GM19099 (cell line): ENCODE data around the gene CDC14B.

Source experiments
- POLR2A ChIP-seq: IDR thresholded peaks from 3 replicates; pipeline ENCODE4 v1.6.1; 2011; ENCODE audit warnings: low read depth; ENCODE audit not compliant: insufficient read length; ENCODE audit errors: extremely low read depth

The CDC14B gene

DNA sequence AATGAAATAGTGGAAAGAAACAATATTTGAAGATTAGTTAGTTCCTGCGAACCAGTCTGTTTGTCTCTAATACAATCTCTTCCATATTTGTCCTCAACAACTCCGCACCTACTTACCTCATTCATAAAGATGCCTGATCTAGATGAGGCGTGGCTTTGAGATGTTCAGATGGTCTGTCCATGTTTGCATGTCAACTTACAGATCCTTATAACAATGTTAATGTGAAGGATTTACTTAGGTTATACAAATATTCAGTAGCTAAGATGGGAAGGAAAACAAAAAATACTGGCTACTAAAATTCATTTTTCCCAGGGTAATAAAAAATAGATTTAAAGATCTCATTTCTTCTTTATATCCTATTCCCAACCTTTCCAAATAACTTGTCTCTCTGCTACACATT lies 8.3 kb downstream of the CDC14B start:
- no peak for TF ChIP-seq POLR2A

DNA sequence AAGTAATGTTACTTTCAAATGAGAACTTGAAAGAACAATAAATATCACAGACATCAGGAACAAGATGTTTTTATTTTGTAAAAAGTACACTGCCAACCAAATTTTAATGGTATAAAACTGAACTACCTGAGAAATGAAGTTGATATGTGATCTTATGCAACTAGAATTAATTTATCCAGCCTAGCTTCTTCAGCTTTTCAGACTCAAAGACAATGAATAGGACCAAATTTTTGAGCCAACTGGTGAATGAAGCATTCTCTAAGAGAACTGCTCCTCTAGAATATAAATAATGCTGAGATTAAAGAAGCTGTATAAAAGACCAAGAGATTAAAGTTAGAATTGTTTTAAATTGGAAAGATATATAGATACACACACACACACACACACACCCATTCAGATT lies 9.9 kb downstream of the CDC14B start:
- TF ChIP-seq POLR2A, result no peak

DNA sequence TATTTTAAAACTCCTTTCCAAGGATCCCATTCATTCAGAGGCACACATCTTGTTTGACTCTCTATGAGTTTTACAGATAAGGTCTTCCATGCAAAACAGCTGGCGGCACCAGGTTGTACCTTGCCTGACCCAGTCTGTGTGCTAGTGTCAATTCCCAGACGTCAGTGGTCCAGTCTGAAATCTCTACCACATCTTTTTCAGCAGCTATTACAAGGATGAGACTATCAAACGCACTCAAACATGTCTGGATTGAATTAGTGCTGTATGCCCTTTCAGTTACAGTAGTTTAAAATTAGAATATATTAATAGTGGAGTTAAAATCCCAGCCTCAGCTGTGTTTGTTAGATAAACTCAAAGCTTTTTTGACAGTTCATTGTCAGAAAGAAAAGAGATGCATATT lies 11.7 kb downstream of the CDC14B start:
- TF ChIP-seq POLR2A, result no peak

DNA sequence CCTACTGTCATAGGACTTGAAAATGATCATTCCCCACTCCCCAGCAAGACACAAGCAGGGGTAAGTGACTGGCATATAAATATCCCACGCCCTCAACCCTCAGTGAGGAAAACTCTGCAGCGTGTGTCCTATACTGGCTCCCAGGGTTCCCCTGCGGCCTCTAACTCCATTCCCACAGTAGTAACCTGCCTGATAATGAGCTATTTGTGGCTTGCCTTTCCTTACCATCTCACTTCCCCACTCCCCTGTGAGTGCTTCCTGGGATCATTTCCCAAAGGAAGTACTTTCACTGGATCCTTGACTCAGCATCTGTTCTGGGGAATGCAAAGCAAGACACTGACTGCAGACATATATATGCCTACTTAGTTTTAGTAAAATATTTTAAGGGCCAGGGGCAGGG lies 14.3 kb downstream of the CDC14B start:
- no peak for TF ChIP-seq POLR2A

DNA sequence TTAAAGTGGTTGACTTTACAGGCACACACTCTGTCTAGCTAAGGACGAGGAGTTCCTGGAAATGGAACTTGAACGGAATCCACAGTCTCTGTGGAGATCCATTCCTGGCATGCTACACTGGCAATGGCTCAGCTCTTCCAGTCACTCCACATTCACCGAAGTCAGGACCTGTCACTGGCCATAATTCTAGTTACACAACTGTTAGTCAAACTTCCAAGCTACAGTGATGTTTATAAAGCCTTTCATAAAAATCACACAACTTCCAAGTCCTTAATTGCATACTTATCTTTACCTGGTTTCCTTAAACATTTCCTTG lies 15.7 kb downstream of the CDC14B start:
- TF ChIP-seq POLR2A, result no peak

DNA sequence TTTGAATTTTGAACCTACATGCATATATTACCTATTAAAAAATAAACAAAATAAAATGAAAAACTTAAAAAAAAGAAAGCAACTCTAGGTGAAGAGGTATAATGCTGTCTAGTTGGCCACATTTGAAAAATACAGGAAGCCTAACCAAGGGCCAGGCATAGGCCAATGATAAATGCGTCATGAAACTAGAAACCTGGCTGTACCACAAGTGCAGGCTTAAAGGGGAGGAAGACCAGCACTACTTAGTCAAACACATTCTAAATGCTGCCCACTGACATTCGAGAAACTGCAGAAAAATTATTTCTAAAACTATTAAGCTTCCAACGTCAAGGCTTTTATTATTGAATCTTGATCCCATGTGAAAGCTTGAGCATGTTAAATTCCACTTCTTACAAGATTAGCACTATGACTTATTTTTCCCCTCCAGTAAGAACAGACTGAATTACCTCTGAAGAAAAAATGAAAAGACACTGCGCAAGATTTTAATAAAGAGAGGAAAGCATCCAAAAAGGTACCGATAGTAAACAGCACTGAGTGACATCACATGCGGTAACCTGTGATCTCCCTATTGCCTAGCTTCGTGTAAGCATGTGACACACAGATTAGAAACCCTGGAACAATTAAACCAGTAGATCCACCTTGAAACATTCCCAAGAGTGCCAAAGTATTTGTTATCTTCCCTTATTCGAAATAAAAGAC lies 16.2 kb downstream of the CDC14B start:
- no peak for TF ChIP-seq POLR2A

DNA sequence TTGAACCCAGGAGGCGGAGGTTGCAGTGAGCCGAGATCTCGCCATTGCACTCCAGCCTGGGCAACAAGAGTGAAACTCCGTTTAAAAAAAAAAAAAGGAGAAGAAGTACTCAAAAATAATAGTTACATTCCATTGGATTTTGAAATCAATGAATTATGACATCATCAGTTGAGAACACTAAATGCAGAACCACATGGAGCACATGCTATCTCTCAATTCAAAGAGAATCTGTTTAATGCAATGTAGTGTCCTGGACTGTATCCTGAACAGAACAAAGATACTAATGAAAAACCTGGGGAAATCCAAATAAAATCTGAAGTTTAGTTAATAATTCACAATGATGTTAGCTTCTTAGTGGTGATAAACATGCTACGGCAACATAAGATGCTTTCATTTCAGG lies 20.3 kb downstream of the CDC14B start:
- TF ChIP-seq POLR2A, result no peak

DNA sequence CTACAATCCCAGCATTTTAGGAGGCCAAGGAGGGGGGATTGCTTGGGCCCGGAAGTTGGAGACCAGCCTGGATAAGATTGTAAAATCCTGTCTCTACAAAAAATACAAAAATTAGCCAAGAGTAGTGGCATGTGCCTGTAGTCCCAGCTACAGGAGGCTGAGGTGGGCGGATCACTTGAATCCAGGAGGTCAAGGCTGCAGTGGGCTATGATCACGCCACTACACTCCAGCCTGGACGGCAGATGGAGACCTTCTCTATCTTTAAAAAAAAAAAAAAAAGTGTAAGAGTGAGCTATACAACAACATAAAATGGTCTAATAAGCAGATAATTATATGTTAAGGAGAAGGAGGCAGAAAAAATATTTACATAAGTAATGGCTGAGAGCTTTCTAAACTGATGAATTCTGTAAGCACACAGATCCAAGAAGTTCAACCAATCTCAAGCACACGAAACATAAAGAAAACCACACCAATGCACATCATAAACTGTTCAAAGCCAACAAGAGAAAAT lies 23.0 kb downstream of the CDC14B start:
- TF ChIP-seq POLR2A, result no peak

DNA sequence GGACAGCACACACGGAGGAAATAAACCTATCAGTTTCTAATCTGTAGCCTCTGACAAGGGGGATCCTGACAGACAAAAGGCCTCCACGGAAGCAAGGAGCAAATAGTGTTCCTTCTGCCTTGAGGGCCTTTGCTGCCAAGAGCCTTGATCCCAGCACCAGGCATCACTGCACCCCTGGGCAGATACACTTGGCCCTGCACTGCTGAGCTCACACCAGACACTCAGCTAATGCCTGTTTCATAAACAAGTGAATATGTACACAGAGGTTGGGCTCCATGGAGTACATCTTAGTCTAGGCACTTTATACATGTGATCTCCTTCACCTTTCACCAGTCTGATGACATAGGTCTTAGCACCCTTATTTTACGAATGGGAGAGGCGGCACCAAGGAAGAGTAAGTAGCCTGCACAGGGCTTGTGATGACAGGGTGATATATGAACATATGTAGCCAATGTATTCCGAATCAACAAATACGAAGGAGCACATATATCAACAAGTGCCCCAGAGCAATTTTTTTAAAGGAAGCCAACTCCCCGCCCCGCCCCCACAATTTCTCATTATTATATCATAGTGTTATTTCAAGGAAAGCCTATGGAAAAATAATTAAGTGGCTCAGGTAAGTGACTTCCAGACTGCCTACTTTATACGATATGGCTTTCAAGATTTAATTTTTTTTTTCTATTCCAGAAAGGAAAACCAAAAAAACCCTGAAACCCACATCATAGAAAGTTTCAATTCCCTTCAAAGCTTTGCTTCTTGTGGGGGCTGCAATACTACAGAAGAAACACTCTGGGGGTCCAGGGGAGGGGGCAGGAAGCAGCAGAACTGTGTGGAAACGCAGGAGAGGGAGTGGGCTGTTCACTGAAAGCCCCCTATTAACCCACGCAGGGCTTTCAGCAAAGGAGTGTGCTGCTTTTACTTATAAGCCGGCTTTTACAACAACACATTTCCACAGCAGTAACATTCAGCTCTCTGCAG lies 32.0 kb downstream of the CDC14B start:
- TF ChIP-seq POLR2A, result no peak

DNA sequence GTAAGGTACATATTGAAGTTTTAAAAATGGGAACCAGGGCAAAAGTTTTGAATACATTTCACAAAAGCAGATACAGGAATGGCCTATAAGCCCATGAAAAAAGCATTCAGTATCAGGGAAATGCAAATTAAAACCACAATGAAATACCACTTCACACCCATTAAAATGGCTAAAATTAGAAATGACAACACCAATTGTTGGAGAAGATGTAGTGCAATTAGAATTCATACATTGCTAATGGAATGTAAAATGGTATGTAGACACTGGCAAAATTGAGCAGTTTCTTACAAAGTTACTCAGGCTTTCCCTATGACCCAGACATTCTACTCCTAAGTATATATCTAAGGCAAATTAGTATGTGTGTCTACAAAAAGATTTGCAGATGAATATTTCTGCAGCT lies 34.2 kb downstream of the CDC14B start:
- TF ChIP-seq POLR2A, result no peak

DNA sequence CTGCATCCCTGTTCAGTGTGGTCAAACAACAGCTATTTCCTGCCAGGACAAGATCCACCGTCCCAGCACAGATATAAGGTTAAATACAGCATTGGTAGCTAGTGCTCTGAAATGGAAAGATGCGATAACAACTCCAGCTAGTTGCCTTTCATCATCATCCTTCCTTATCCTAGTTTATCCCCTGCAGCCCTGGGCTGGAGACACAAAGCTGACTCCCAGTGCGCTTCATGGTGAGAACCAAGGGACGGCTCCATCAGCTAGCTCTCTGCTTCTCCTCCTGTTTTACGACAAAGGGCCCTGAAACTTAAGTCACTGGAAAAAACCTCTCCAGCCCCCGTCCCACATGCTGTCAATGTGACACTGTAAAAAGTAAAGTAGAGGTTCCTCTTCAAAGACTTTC lies 37.9 kb downstream of the CDC14B start:
- TF ChIP-seq POLR2A, result no peak

DNA sequence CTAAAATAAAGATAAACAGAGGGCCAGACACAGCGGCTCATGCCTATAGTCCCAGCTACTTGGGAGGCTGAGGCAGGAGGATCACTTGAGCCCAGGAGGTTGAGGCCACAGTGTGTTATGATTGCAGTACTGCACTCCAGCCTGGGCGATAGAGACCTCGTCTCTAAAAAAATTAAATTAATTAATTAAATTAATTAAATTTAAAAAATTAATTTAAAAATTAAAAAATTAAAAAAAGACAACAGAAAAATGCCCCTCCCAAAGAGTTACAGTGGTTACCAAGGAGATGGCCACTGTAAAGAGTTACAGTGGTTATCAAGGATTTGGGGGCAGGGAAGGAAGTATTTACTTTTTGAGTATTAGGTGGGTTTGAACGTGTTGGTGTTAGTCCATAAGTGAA lies 38.3 kb downstream of the CDC14B start:
- TF ChIP-seq POLR2A, result no peak

DNA sequence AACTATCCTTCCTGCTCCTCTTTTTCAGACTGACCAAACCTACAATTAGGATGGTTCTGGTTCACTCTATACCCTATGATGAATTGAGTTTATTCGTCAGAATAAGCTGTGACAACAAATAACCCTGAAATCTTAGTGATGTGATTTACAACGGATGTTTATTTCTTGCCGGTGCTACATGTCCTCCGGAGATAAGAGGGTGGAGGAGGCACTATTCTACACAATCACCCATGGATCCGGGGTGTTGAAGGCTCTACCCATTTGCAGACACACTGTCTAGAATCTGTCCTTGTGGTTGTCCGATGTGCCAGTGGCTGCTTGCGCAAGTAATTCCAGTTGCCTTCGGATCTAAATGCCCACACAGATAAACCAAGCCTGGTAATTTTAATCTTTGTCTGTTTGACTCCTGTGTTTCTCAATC lies 44.7 kb downstream of the CDC14B start:
- no peak for TF ChIP-seq POLR2A

DNA sequence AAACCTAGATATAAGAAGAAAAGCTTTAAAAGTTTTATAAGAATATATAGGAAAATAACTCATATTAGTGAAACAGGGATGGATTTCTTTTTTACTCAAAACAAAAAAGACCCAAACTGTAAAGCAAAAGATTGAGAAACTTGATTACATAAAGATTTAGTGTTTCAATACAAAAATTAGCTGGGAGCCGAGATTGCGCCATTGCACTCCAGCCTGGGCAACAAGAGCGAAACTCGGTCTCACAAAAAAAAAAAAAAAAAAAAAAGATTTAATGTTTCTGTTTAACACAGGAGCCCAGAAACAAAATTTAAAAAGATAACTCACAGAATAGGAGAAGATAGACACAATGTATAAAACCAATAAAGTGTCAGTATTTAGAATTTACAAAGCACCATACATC lies 45.2 kb downstream of the CDC14B start:
- no peak for TF ChIP-seq POLR2A

DNA sequence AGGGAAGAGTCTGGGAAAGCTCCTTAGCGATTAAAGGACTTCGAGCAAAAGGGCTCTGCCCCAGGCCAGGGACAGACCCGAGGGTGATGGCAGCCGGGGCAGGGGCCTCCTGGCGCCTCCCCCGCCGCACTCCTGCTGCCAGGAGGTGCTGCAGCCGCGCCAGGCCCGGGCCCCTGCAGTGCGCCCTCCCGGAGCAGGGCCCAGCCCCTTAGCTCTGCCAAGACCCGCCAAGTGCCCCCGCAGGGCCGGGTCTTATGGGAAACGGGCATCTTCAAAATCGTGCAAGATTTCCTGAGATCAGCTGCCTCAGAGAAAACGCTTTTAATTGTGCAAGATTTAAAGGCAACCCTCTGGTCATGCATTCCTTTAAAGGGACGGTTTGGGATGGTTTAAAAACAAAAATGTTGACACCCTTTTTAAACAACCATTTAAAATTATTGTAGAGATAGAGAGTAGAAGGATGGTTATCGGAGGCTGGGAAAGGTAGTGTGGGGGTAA lies 52.4 kb downstream of the CDC14B start:
- no peak for TF ChIP-seq POLR2A
